Upper lobe of left lung (tissue), 4 donors: ENCODE results near the gene ZNF467.

ENCODE experiments used
- POLR2AphosphoS5 ChIP-seq, 2 donors: sonication (generic); formaldehyde crosslinking; IDR thresholded peaks; one replicate each; pipeline ENCODE4 v1.5.1; 2017; ENCODE audit warnings: antibody characterized with exemption in 2 of 2
- TF ChIP-seq, protein P1 (sequence below), 6 experiments: fragments of 450-650 bp in 4 of 6; fragments of 200-600 bp in 2 of 6; sonication (generic) in 2 of 6; IDR thresholded peaks; one replicate each; pipeline ENCODE4 v1.5.1; 2016 to 2019; ENCODE audit warnings: antibody characterized with exemption in 6 of 6

- no peak for TF ChIP-seq POLR2AphosphoS5 (IDR thresholded peaks at IDR 0.05)
- TF ChIP-seq, protein P1, sequence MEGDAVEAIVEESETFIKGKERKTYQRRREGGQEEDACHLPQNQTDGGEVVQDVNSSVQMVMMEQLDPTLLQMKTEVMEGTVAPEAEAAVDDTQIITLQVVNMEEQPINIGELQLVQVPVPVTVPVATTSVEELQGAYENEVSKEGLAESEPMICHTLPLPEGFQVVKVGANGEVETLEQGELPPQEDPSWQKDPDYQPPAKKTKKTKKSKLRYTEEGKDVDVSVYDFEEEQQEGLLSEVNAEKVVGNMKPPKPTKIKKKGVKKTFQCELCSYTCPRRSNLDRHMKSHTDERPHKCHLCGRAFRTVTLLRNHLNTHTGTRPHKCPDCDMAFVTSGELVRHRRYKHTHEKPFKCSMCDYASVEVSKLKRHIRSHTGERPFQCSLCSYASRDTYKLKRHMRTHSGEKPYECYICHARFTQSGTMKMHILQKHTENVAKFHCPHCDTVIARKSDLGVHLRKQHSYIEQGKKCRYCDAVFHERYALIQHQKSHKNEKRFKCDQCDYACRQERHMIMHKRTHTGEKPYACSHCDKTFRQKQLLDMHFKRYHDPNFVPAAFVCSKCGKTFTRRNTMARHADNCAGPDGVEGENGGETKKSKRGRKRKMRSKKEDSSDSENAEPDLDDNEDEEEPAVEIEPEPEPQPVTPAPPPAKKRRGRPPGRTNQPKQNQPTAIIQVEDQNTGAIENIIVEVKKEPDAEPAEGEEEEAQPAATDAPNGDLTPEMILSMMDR (IDR thresholded peaks at IDR 0.05) = no peak
These were observed 35.8 kb upstream of the ZNF467 start for GRCh38 chr7:149809215-149809614.
